ENCODE results near the gene AQP1.

Gene AQP1

DNA sequence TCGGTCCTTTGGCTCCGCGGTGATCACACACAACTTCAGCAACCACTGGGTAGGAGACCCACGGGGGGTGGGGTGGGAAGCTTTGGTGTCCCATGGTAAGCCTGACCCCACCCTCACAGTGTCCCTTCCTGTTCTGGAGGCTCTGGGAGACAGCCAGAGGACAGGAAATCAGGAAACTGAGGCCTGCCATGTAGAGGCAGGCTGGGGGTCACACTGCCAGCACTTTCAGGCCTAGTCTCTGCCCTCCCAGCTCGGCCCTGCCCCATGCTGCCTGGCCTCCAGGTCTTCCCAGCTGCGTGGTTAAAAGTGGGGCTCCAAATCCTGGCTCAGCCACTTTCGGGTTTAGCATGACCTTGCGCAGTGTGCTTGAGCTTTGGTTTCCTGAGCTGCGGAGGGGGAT lies 10.9 kb downstream of the AQP1 start:
- DNase-seq = no peak

DNA sequence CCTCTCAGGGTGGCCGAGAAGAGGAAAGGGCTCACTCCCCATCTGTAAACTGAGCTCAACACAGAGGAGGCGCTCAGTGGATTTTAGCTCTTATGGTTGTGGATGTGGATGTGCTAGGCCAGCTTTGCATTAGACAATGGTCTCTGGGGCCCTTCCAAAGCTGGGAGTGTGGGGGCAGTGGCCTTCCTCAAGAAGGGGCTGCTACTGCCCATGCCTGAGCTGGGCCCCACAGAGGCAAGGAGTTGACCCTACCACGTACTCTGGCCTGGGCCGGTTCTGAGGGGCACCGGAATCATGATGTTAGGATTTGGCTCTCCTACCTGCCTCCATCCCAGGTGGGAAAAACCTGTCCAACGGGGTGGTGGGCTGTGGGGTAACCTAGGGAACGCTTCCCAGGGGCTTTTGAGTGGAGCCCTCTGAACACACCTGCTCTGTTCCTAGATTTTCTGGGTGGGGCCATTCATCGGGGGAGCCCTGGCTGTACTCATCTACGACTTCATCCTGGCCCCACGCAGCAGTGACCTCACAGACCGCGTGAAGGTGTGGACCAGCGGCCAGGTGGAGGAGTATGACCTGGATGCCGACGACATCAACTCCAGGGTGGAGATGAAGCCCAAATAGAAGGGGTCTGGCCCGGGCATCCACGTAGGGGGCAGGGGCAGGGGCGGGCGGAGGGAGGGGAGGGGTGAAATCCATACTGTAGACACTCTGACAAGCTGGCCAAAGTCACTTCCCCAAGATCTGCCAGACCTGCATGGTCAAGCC lies 11.5 kb downstream of the AQP1 start:
- DNase-seq = no peak

DNA sequence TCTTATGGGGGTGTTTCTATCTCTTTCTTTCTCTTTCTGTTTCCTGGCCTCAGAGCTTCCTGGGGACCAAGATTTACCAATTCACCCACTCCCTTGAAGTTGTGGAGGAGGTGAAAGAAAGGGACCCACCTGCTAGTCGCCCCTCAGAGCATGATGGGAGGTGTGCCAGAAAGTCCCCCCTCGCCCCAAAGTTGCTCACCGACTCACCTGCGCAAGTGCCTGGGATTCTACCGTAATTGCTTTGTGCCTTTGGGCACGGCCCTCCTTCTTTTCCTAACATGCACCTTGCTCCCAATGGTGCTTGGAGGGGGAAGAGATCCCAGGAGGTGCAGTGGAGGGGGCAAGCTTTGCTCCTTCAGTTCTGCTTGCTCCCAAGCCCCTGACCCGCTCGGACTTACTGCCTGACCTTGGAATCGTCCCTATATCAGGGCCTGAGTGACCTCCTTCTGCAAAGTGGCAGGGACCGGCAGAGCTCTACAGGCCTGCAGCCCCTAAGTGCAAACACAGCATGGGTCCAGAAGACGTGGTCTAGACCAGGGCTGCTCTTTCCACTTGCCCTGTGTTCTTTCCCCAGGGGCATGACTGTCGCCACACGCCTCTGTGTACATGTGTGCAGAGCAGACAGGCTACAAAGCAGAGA lies 12.2 kb downstream of the AQP1 start:
- DNase-seq = no peak

DNA sequence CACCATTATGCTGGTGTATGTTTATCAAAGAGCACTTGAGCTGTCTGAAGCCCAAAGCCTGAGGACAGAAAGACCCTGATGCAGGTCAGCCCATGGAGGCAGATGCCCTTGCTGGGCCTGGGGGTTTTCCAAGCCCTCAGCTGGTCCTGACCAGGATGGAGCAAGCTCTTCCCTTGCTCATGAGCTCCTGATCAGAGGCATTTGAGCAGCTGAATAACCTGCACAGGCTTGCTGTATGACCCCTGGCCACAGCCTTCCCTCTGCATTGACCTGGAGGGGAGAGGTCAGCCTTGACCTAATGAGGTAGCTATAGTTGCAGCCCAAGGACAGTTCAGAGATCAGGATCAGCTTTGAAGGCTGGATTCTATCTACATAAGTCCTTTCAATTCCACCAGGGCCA lies 13.0 kb downstream of the AQP1 start:
- no peak for DNase-seq

DNA sequence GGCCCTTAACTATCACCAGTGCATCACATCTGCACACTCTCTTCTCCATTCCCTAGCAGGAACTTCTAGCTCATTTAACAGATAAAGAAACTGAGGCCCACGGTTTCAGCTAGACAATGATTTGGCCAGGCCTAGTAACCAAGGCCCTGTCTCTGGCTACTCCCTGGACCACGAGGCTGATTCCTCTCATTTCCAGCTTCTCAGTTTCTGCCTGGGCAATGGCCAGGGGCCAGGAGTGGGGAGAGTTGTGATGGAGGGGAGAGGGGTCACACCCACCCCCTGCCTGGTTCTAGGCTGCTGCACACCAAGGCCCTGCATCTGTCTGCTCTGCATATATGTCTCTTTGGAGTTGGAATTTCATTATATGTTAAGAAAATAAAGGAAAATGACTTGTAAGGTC lies 13.5 kb downstream of the AQP1 start:
- DNase-seq = no peak

DNA sequence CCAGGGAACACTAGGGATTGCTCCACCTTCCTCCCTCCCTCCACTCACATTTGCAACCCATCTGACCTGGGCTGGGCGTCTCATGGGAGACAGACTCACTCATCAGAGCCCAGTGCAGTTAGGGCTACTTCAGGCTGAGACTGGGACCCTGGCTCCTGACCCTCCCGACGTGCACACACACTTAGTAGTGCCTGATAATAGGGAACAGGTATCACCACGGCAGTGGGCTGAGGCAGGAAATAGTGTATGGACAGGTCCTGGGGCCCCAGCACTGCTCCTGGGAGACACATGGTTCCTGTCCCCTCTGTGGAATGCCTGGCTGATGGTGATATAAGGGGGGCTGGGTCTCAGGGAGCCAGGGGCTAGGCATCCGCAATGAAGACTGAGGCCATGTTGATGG lies 14.3 kb downstream of the AQP1 start:
- no peak for DNase-seq

DNA sequence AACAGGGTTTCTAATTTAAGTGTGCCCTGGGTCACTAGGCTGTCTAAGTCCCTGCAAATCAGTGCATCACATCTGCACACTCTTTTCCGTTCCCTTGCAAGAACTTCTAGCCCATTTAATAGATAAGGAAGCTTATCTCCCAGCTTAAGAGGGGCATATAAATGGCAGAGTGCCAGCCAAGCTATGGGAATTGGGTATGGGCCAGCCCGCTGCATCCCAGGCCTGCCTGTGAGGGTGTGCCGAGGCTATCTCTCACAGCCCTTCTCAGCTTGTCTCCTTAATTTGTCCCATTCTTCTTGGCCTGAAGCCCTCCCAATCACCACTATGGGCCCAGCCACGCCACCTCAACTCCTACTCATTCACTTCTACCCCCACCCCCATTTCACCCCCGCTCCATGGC lies 14.7 kb downstream of the AQP1 start:
- no peak for DNase-seq

DNA sequence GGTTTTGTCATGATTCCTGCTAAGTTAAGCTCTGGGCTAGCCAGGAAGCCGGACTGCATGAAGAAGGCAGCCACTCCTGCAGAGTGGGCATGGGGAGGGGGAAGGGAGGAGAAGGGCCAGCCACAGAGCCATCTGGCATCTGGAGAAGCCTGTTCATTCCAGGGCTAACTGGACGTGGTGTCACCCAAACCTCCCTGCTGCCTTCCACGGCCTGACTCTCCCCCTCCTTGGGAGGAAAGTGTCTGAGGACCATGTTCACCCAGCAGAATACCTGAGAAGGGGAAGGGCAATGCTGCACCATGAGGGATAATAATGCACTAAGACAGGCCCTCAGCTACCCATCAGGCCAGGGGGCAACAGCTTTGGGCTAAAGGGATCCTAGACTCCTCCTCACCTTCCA lies 15.4 kb downstream of the AQP1 start:
- no peak for DNase-seq

DNA sequence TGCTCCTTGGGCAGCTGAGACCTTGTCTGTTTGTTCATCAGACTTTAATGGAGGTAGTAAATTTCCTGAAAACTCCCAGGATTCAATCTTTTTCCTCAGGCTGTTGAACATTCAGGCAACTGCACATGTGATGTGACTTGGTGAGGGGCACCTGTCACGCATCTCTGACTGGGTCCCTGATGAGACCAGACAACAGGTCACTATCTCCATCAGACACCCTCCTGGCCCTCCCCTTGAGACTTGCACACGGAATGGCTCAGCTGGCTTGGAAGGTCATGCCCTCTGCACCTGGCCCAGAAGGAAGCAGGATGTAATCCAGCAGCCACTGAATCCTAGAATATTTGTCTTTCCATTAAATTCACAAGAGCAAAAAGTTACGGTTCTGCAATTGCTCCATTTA lies 15.9 kb downstream of the AQP1 start:
- no peak for DNase-seq

DNA sequence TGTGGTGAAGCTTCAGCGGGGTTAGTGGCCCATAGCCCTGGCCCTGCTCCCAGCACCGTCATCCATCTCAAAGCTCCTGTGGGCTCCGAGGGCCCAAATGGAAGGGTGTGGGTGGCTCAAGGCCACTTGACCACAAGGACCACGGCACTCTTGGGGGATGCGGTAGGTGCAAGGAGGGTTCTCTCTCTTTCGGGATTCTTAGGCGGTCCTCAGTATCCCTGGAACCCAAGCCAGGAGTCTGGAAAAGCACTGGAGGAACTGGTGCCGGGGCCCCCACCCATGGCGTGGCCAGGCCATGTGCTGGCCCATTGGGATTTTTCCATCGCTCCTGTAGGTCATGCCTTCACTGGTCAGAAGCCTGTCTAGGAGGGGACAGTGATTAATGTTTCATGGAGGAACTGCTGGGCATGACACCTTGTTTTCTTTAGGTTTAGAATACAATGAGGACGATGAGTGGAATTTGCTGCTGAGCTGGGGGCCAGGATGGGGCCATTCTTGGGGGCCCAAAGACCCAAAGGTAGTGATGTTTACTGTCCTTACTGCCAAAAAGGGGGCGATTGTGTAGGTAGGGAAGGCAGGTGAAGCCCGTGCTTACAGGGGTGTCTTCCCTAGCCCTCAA lies 16.7 kb downstream of the AQP1 start:
- no peak for DNase-seq

DNA sequence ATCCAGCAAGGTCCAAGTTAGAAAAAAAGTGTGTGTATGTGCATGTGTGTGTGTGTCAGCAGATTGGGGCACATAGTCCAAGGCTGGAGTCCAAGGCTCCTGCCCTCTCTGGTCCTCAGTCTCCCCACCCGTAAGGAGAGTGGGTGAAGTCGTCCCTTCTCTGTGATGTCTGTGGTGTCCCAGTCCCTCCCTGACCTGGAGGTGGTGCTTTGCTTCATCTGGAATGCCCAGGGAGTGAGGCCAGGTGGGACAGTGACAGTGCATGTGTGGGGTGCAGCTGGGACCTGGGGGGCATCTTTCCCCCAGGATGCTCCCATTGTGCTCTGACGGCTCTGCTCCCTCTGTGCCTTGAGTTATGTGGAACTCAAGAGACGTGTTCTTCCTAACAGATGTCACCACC lies 18.0 kb downstream of the AQP1 start:
- no peak for DNase-seq

DNA sequence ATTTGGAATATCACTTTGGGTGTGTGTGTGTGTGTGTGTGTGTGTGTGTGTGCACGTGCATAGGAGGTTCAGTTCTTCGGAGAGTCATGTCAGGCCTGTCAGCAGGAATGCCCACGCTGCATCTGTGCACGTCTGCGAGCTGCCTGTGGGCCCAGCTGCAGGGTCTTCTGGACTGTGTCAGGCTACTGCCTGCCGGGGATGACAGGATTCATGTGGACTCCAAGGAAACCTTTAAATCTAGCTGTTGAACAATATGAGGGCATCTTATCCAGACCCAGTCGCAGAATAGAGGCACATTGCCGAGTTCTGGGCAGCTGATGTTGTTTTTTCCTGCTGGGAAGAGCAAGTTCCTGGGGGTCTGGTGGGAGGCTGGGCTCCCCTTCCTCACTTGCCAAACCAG lies 19.0 kb downstream of the AQP1 start:
- no peak for DNase-seq

DNA sequence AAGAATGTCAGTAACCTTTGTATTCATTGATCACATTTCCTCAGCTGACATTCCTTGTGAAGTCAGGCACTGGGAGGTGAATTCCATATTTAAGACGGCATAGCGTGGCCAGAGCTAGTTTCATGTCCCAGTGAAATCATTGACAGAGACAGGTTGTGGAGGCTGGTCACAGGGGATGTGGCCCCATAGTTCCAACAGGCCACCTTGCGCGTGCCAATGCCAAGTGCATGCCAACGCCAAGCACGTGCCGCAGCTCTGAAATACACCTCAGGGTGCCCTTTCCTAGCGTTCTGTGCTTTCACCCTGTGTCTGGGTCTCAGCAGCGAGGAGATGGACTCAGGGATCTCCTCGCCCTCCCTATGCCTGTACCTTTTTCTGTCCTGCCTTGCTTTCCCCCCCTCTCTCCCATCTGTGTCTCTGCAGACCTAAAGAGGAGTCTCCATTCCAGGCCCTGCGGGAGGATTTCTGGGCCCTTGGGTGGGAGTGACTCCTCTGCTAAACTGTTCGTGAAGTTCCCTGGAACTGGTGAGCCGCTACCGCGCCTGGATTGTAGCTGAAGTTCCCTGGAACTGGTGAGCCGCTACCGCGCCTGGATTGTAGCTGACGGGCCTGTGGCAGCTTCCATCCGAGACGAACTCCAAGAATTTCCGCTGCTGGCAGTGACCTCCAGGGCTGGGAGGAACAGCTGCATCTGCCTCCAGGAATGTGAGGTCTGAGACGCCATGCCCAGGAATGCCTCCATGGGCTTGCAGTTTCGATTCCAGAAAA lies 19.7 kb downstream of the AQP1 start:
- DNase-seq = no peak

DNA sequence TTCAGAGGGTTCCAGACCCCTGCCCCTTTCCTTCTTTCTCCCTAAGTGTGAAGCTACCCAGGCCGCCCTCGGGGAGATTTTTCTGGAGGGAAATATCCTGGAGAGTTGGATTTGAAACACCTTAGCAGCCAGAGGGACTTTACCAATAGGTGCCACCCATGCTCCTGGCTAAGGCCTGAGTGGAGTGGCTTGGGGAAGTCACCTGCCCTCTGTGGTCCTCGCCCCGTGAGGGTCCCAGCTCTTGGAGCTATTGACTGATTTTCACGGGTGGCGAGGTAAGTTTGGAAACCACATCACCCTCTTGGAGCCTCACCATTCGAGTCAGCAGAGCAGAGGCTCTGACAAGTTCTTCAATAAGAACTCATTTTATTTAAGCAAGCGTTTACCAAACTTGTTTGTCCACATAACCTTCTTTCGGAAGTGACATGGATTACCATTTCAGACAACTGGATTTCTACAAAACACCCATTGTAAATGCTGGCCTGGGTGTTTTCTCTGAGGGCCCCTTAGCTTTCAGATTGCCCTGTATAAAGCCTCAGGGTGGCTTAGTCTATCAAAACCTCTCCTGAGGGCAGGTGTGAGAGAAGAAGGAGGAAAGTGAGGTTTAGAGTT lies 20.4 kb downstream of the AQP1 start:
- DNase-seq = no peak

DNA sequence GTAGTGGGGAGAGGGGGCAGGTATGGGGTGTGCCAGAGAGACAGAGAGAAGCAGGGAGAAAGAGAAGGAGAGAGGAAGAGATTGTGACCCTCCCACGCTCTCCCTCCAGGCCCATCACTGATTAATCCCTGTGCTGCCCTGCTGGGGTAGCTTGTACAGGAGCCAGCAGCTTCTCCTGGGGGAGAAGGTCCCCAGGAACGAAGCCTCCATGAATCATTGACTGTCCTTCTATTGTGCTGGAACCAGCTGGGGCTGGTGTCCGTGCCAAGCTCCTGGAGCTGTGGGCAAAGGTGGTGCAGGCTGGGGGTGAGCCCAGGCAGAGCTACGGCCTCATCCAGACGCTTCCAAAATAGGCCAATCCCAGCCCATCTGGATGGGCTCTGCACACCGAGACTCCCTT lies 20.9 kb downstream of the AQP1 start:
- DNase-seq = no peak

DNA sequence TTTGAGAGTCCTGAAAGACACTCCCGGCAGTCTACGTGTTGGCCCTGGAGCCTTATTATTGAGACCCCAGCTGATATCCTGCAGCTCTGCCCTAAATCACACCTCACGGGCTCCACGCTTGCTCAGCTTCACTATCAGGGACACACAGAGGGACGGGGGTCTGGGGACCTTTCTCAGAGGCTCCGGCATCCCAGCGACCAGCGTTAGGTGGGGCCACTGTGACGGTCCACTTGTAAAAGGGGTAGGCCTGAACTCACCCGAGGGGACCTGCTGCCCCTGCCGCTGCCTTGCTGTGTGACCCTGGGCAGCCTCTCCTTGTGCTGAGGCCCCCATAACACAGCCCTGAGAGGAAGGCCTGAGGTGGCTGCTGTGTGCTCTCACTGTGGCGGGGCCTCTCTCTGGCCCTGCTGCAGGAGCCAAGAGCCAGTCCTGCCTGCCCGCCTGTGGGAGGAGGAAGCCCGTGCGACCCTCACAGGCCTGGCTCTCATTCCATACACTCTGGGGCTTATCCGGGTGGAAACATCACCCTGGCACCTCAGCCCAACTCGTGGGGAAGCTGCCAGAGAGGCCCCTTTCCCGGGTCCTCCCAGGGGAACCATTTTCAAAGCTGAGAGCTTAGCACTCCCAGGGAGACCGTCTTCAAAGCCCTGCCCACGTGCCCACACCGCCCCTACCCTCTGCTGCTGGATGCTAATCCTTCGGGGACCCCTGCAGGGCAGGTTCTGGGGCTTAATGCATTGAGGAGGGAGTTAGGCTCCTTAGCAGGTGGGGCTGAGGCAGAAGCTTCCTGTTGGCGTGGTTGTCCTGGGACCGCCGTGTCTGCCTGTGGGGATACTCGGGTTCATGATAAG lies 21.7 kb downstream of the AQP1 start:
- DNase-seq = peak; percentile 11

DNA sequence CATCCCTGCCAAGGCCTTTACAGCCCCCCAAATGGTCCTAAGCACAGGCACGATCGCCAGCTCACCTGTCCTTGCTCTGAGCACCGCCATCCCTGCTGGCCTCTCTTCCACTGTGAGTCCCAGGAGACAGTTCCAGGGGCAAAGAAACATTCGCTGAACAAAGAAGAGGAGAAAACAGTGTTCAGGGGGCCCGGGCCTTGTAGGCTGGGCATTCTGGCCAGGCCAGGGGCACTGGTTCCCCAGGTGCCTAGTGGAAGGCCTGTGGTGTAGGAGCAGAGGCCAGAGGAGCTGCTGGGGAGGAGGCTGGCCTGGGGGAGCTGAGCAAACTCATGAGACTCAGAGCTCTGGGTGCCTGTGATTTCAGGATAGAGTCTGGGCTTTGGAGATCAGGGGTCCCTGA lies 22.6 kb downstream of the AQP1 start:
- DNase-seq = no peak

DNA sequence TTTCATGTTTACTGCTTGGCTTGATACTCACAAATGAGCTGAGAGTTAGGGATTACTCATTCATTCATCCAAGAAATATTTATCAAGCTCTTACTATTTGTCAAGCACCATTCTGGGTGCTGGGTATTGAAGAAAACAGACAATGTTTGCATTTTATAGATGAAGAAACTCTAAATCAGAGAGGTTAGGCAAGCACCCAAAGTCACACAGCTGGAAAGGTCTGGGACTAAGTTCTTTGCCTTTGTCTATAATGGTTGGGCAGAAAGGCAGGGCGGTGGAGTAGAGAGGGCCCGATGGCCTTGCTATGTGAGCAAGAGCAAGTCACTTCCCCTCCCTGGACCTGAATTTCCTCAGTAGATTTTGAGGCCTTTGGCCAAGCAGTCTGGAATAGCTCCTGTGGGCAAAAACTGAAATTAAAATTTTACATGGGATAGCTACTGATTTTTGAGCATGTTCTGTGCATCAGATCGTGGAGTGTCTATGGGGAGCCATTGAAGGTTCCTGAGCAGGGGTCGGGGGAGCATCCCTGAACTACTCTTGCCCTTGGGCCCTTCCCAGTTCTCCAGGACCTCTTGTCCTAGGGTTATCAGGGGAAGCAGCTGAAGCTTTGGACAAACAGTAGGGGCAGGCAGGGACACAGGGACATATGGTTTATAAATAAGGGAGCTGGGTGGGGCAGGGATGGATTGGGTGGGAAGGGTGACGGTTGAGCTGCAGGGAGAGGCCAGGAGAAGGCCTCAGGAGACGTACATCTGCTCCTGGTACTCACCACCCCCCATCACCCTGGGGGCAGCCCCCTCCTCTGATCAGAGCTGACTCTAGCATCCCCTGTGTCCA lies 23.3 kb downstream of the AQP1 start:
- no peak for DNase-seq

DNA sequence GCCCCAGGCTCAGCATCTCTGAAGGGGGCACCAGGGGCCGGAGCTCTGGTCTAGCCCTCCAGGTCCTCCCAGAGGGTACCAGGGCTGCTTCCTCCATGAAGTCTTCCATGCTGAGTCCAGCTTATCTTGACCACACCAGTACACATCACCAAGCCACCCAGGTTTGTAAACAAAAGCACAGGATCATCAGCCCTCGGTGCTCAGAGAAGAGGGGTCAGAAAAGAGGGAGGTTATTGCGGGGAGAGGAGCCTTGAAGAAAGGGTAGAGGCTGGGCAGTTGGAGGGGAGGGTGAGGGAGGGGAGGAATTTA lies 23.9 kb downstream of the AQP1 start:
- DNase-seq = no peak

DNA sequence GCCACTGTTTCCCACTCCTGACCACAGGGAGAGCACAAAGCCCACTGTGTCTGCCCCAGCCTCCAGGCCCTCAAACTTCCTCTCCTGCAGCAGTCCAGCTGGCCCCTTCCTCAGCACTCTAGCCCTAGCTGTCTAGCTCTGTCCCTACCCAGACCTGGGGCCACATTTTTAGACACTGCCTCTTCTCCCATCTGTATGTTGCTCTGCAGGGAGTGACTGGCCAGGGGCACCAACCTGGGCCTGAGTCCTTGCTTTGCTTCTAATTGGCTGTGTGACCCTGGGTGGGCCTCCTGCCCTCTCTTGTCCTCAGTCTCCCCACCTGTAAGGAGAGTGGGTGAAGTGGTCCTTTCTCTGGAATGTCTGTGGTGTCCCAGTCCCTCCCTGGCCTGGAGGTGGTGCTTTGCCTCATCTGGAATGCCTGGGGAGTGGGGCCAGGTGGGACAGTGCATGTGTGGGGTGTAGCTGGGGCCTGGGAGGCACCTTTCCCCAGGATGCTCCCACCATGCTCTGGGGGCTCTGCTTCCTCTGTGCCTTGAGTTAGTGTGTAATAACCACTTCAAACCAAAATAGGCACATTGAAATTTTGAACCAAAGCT lies 25.1 kb downstream of the AQP1 start:
- no peak for DNase-seq

DNA sequence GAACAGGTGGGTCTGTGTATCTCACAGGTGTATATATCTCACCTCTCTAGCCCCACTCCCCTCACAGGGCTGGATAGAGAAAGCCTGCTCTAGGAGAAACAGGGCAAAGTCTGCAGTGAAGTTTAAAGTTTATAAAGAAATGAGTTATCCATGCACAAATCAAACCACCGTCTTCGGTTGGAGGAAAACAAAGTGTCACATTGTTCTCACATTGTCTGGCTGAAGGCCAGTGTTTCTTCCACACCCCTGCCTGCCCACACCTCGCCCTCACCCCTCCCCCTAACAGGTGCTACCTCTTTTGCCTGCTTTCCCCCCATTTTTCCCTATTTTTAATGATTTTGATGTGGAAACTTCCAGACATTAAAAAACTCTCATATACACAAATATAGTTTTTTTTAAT lies 25.8 kb downstream of the AQP1 start:
- DNase-seq = no peak

Data from NCI-H345 (cell line).